ENCODE measurements around the gene GJE1.

GRCh38 chr6:142167071-142167470 lies 34.3 kb downstream of the GJE1 start:
- TF ChIP-seq CTCF (IDR thresholded peaks at IDR 0.05) (no peak), POLR2A (IDR thresholded peaks at IDR 0.05) (no peak)

Data from heart left ventricle (tissue), 13 donors.